Measurements from ENCODE around the gene LGI1. TPM values are rescaled to one million over a fixed set of nuclear protein-coding genes. Genes with fewer than 3 reads are reported as not detected.

LGI1 gene
- total and polyA plus RNA-seq, 2 experiments from 2014 or later = not detected

GRCh38 chr10:93767724-93768399 is 10.1 kb downstream of the LGI1 start:
- Histone ChIP-seq H3K79me2 (ENCODE audit: insufficient read depth) (no peaks in the 10 kb centered on the region), H3K27ac (no peak overlapping the region), H3K27me3 (replicated peaks; ENCODE audit: insufficient read depth) (peaks cover 30% of the 10 kb centered on the region), H3F3A (ENCODE audit: insufficient read depth) (no peaks in the 10 kb centered on the region), H3K4me3 (no peak overlapping the region), H3K4me2 (ENCODE audit: unreplicated experiment) (no peak overlapping the region), H3K9ac (no peak overlapping the region), H2AFZ (no peak overlapping the region), H3K36me3 (ENCODE audit: low read depth) (no peaks in the 10 kb centered on the region), H4K20me1 (ENCODE audit: insufficient read depth) (no peaks in the 10 kb centered on the region), H3K9me3 (ENCODE audit: low read depth) (no peaks in the 10 kb centered on the region), H3K9me2 (ENCODE audit: insufficient read depth) (no peaks in the 10 kb centered on the region), H3K4me1 (ENCODE audit: insufficient read depth) (no peaks in the 10 kb centered on the region)
- WGBS, 2 experiments (ENCODE audit: low coverage in 1 of 2, low lambda C conversion rate in 2 of 2, missing lambda C conversion rate in 2 of 2) = 45 to 51% methylated on average over 5 of the region's 5 CpGs
- DNase-seq = no peak
- in situ Hi-C loops (cut with MboI) = no loop called here
- TF ChIP-seq EZH2 (IDR thresholded peaks at IDR 0.05; ENCODE audit: insufficient read depth, poor library complexity, severe bottlenecking) (no peak), EZH2phosphoT487 (IDR thresholded peaks at IDR 0.05; ENCODE audit: insufficient read depth, low read depth) (no peak)

- no peaks in the 10 kb centered on the region for H3K4me1 ChIP-seq (ENCODE audit: insufficient read depth)
- DNase-seq = no peak
- H3K4me2 ChIP-seq (ENCODE audit: unreplicated experiment) = no peak overlapping the region
- no peak overlapping the region for H2AFZ ChIP-seq
- no peaks in the 10 kb centered on the region for H4K20me1 ChIP-seq (ENCODE audit: insufficient read depth)
- no peak overlapping the region for H3K4me3 ChIP-seq
- no peaks in the 10 kb centered on the region for H3K9me3 ChIP-seq (ENCODE audit: low read depth)
- H3K27me3 ChIP-seq (replicated peaks; ENCODE audit: insufficient read depth) = peaks cover 25% of the 10 kb centered on the region
- H3F3A ChIP-seq (ENCODE audit: insufficient read depth) = no peaks in the 10 kb centered on the region
- H3K79me2 ChIP-seq (ENCODE audit: insufficient read depth) = no peaks in the 10 kb centered on the region
- H3K36me3 ChIP-seq (ENCODE audit: low read depth) = no peaks in the 10 kb centered on the region
- no peaks in the 10 kb centered on the region for H3K9me2 ChIP-seq (ENCODE audit: insufficient read depth)
- H3K27ac ChIP-seq = no peak overlapping the region
- in situ Hi-C loops (cut with MboI) = no loop called here
- TF ChIP-seq EZH2phosphoT487 (IDR thresholded peaks at IDR 0.05; ENCODE audit: insufficient read depth, low read depth) (no peak), EZH2 (IDR thresholded peaks at IDR 0.05; ENCODE audit: insufficient read depth, poor library complexity, severe bottlenecking) (no peak)
- H3K9ac ChIP-seq = no peak overlapping the region
These were observed 11.2 kb downstream of the LGI1 start for GRCh38 chr10:93768892-93769291.

GRCh38 chr10:93771354-93771753 is 13.6 kb downstream of the LGI1 start:
- Histone ChIP-seq H3K27me3 (replicated peaks; ENCODE audit: insufficient read depth) (peaks cover 32% of the 10 kb centered on the region), H3K9ac (no peak overlapping the region), H3K9me3 (ENCODE audit: low read depth) (no peaks in the 10 kb centered on the region), H3K36me3 (ENCODE audit: low read depth) (no peaks in the 10 kb centered on the region), H3K79me2 (ENCODE audit: insufficient read depth) (no peaks in the 10 kb centered on the region), H2AFZ (no peak overlapping the region), H3K27ac (no peak overlapping the region), H3K4me3 (no peak overlapping the region), H3K9me2 (ENCODE audit: insufficient read depth) (no peaks in the 10 kb centered on the region), H4K20me1 (ENCODE audit: insufficient read depth) (no peaks in the 10 kb centered on the region), H3K4me2 (ENCODE audit: unreplicated experiment) (no peak overlapping the region), H3K4me1 (ENCODE audit: insufficient read depth) (no peaks in the 10 kb centered on the region), H3F3A (ENCODE audit: insufficient read depth) (no peaks in the 10 kb centered on the region)
- in situ Hi-C loops (cut with MboI) = no loop called here
- TF ChIP-seq EZH2phosphoT487 (IDR thresholded peaks at IDR 0.05; ENCODE audit: insufficient read depth, low read depth) = no peak
- WGBS, 2 experiments (ENCODE audit: low coverage in 1 of 2, low lambda C conversion rate in 2 of 2, missing lambda C conversion rate in 2 of 2) = 71 to 77% methylated on average over 7 of the region's 7 CpGs
- no peak for DNase-seq

GRCh38 chr10:93773120-93773519 is 15.4 kb downstream of the LGI1 start:
- Histone ChIP-seq H2AFZ (no peak overlapping the region), H3K36me3 (ENCODE audit: low read depth) (no peaks in the 10 kb centered on the region), H3F3A (ENCODE audit: insufficient read depth) (no peaks in the 10 kb centered on the region), H3K4me1 (ENCODE audit: insufficient read depth) (no peaks in the 10 kb centered on the region), H3K4me3 (no peak overlapping the region), H3K9me3 (ENCODE audit: low read depth) (no peaks in the 10 kb centered on the region), H3K4me2 (ENCODE audit: unreplicated experiment) (no peak overlapping the region), H3K27me3 (replicated peaks; ENCODE audit: insufficient read depth) (peaks cover 23% of the 10 kb centered on the region), H3K9me2 (ENCODE audit: insufficient read depth) (no peaks in the 10 kb centered on the region), H3K9ac (no peak overlapping the region), H3K79me2 (ENCODE audit: insufficient read depth) (no peaks in the 10 kb centered on the region), H3K27ac (no peak overlapping the region), H4K20me1 (ENCODE audit: insufficient read depth) (no peaks in the 10 kb centered on the region)
- no peak for DNase-seq
- 49 to 61% methylated on average over 5 of the region's 5 CpGs for WGBS, 2 experiments (ENCODE audit: low coverage in 1 of 2, low lambda C conversion rate in 2 of 2, missing lambda C conversion rate in 2 of 2)
- in situ Hi-C loops (cut with MboI) = no loop called here
- TF ChIP-seq EZH2phosphoT487 (IDR thresholded peaks at IDR 0.05; ENCODE audit: insufficient read depth, low read depth) = no peak
- TF ChIP-seq EZH2 (IDR thresholded peaks at IDR 0.05; ENCODE audit: insufficient read depth, poor library complexity, severe bottlenecking) = no peak

GRCh38 chr10:93773705-93774104 is 16.0 kb downstream of the LGI1 start:
- Histone ChIP-seq H3K4me3 (no peak overlapping the region), H3K4me2 (ENCODE audit: unreplicated experiment) (no peak overlapping the region), H3K4me1 (ENCODE audit: insufficient read depth) (no peaks in the 10 kb centered on the region), H2AFZ (no peak overlapping the region), H3K9me3 (ENCODE audit: low read depth) (no peaks in the 10 kb centered on the region), H3K36me3 (ENCODE audit: low read depth) (no peaks in the 10 kb centered on the region), H3K79me2 (ENCODE audit: insufficient read depth) (no peaks in the 10 kb centered on the region), H3K9ac (no peak overlapping the region), H4K20me1 (ENCODE audit: insufficient read depth) (no peaks in the 10 kb centered on the region), H3F3A (ENCODE audit: insufficient read depth) (no peaks in the 10 kb centered on the region), H3K9me2 (ENCODE audit: insufficient read depth) (no peaks in the 10 kb centered on the region), H3K27ac (no peak overlapping the region), H3K27me3 (replicated peaks; ENCODE audit: insufficient read depth) (peaks cover 21% of the 10 kb centered on the region)
- 32 to 36% methylated on average over 4 of the region's 4 CpGs for WGBS, 2 experiments (ENCODE audit: low coverage in 1 of 2, low lambda C conversion rate in 2 of 2, missing lambda C conversion rate in 2 of 2)
- in situ Hi-C loops (cut with MboI) = no loop called here
- DNase-seq = no peak
- TF ChIP-seq EZH2 (IDR thresholded peaks at IDR 0.05; ENCODE audit: insufficient read depth, poor library complexity, severe bottlenecking) = no peak
- TF ChIP-seq EZH2phosphoT487 (IDR thresholded peaks at IDR 0.05; ENCODE audit: insufficient read depth, low read depth) = no peak
